GM12891 (cell line): ENCODE measurements around the gene CBR1. TPM values are rescaled to one million over a fixed set of nuclear protein-coding genes. Genes with fewer than 3 reads are reported as not detected.

Experiments used
- DNase-seq: peaks from one replicate; pipeline ENCODE4 v3.0.0; 2011; ENCODE audit warnings: low spot score; ENCODE audit not compliant: insufficient read length
- FAIRE-seq: peaks from 2 replicates; lab custom pipeline; 2011; peaks lifted over from hg19 to GRCh38; lab: Jason Lieb, UNC
- PAX5 ChIP-seq: IDR thresholded peaks from 2 replicates; pipeline ENCODE4 v1.6.1; 2011; ENCODE audit warnings: low read length, moderate library complexity, mild to moderate bottlenecking; ENCODE audit not compliant: insufficient read depth, severe bottlenecking
- POLR2A ChIP-seq: IDR thresholded peaks from 2 replicates; pipeline ENCODE4 v1.6.1; 2011; ENCODE audit warnings: low read depth, low read length, control low read depth
- POLR2AphosphoS5 ChIP-seq: IDR thresholded peaks from 2 replicates; pipeline ENCODE4 v1.6.1; 2011; ENCODE audit warnings: low read depth, low read length, control low read depth
- POU2F2 ChIP-seq: IDR thresholded peaks from 2 replicates; pipeline ENCODE4 v1.6.1; 2011; ENCODE audit warnings: low read depth, mild to moderate bottlenecking, control low read depth, low read length, moderate library complexity
- SPI1 ChIP-seq: IDR thresholded peaks from 2 replicates; pipeline ENCODE4 v1.6.1; 2011; ENCODE audit warnings: low read depth, low read length, control low read depth
- TAF1 ChIP-seq: IDR thresholded peaks from 2 replicates; pipeline ENCODE4 v1.6.1; 2011; ENCODE audit warnings: low read depth, low read length, control low read depth
- polyA plus RNA-seq: library from polyadenylated mRNA; unstranded; fragments of >200 nt; gene quantifications from one replicate; pipeline ENCODE4 v1.2.1, GENCODE V29; 2012; ENCODE audit warnings: low read depth, missing spikeins, inconsistent platforms; ENCODE audit not compliant: missing spikeins

Gene CBR1
- polyA plus RNA-seq: 21.3 TPM

GRCh38 chr21:36069713-36070583 lies at the start of gene CBR1:
Gene CBR1, plus strand, starts transcription at chr21:36070024. Its CDS starts 92 bp downstream, at chr21:36070116.
- DNase-seq (peak; percentile 77), FAIRE-seq (peak; percentile 91)
- TF ChIP-seq POLR2AphosphoS5 (0 out of 2 replicates have a peak, but pooled peaks have one; percentile 22), POLR2A (peak; percentile 59; the same call in 1 of the 2 replicates), POU2F2 (peak; percentile 29; the same call in 1 of the 2 replicates), TAF1 (no peak), SPI1 (no peak), PAX5 (no peak)

GRCh38 chr21:36021251-36021837 lies 48.5 kb upstream of the CBR1 start:
- TF ChIP-seq PAX5 (no peak), SPI1 (peak; percentile 90)
- FAIRE-seq: peak; percentile 74
- DNase-seq: peak; percentile 39

GRCh38 chr21:36022427-36023091 lies 47.3 kb upstream of the CBR1 start:
- no peak for TF ChIP-seq TAF1
- TF ChIP-seq POLR2A: no peak
- no peak for TF ChIP-seq SPI1
- TF ChIP-seq PAX5: no peak
- TF ChIP-seq POU2F2: no peak
- no peak for TF ChIP-seq POLR2AphosphoS5
- FAIRE-seq (no peak), DNase-seq (no peak)

GRCh38 chr21:36023092-36023480 lies 46.7 kb upstream of the CBR1 start:
- DNase-seq (no peak), FAIRE-seq (no peak)
- TF ChIP-seq SPI1 (no peak), POU2F2 (no peak), POLR2AphosphoS5 (no peak), PAX5 (no peak), POLR2A (no peak), TAF1 (no peak)

GRCh38 chr21:36024782-36025181 lies 45.0 kb upstream of the CBR1 start:
- TF ChIP-seq SPI1 (no peak), POLR2A (no peak), TAF1 (no peak), PAX5 (no peak), POLR2AphosphoS5 (no peak), POU2F2 (no peak)
- no peak for DNase-seq
- FAIRE-seq: no peak

GRCh38 chr21:36027347-36027746 lies 42.5 kb upstream of the CBR1 start:
- no peak for TF ChIP-seq TAF1
- no peak for TF ChIP-seq POLR2AphosphoS5
- TF ChIP-seq SPI1: no peak
- no peak for TF ChIP-seq PAX5
- no peak for TF ChIP-seq POLR2A
- TF ChIP-seq POU2F2: no peak
- FAIRE-seq (no peak), DNase-seq (no peak)

GRCh38 chr21:36028127-36029069 lies 41.4 kb upstream of the CBR1 start:
- TF ChIP-seq POLR2AphosphoS5: no peak
- TF ChIP-seq POLR2A: no peak
- DNase-seq (peak; percentile 55), FAIRE-seq (peak; percentile 92)

- TF ChIP-seq SPI1 (no peak), TAF1 (no peak), PAX5 (no peak), POLR2A (no peak), POU2F2 (no peak), POLR2AphosphoS5 (no peak)
- FAIRE-seq: no peak
These were observed 40.5 kb upstream of the CBR1 start for GRCh38 chr21:36029309-36029708.

GRCh38 chr21:36030581-36031189 lies 39.1 kb upstream of the CBR1 start:
- FAIRE-seq (no peak), DNase-seq (no peak)
- TF ChIP-seq PAX5 (no peak), POU2F2 (no peak), SPI1 (no peak), POLR2A (no peak), POLR2AphosphoS5 (no peak), TAF1 (no peak)

More at GRCh38 chr21:36029309-36029708, 40.5 kb upstream of the CBR1 start:
- no peak for DNase-seq
